Cerebellar nuclear complex (tissue), 1 donor: ENCODE measurements around the gene DES.

Source experiments
- DNase-seq, 2 experiments: peaks; one replicate each; lab custom pipeline; 2025; lab: John Stamatoyannopoulos, UW

The DES gene

GRCh38 chr2:219419331-219420197 is 1.4 kb downstream of the DES start:
- no peak for DNase-seq

- DNase-seq: no peak
Measured at GRCh38 chr2:219420687-219421086, 2.5 kb downstream of the DES start.

GRCh38 chr2:219421323-219421722 is 3.1 kb downstream of the DES start:
- no peak for DNase-seq

DNA sequence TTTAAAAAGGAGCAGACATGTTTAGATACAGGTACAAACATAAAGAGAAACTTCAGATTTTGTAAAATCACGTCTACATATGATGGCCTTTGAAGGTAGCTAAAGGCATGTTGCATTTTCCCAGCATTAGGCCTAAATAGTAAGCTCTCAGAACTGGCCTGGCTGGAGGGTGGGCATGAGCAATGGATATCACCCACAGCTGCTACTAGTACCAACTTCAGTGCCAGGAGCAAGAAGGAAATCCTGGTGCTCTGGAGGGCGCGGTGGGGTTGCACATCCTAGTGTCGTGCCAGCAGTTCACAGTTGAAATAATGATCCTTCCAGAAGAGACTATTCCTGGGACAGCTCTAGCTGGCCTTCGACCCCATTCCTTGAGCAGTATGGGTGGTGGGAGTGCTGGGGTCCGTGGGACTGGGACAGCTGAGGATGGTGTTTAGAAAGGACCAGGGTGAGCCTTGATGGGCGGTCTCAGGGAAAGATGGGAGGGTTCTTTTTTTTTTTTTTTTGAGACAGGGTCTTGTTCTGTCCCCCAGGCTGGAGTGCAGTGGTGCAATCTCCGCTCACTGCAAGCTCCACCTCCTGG is 4.9 kb downstream of the DES start:
- DNase-seq: no peak

DNA sequence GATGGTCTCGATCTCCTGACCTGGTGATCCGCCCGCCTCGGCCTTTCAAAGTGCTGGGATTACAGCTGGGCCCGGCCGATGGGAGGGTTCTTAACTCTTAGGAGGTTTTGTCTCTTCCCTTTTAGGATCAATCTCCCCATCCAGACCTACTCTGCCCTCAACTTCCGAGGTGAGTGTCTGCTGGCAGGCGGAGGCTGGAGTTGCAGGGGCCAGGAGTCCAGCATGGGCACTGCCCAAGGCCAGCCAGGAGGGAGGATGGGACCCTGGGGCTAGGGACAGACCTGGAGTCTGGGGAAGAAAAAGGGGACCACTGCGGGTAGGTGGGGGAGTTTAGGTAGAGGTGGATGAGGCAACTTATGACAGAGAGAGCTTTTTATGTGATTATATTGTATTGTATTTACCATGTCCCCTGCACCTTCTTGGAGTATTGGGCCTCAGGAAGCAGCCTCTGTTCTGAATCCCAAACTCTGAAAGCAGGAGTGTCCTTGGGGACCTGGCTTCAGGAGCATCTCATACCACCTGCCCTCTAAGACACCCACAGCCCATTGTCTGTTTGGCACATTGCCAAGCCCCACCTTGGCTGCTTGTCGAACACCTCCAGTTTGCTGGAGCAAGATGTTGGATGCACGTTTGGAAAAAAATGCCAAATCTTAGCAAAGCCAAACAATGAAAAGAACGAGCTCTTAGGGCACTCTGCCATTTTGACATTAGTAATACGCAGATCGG is 5.6 kb downstream of the DES start:
- no peak for DNase-seq

DNA sequence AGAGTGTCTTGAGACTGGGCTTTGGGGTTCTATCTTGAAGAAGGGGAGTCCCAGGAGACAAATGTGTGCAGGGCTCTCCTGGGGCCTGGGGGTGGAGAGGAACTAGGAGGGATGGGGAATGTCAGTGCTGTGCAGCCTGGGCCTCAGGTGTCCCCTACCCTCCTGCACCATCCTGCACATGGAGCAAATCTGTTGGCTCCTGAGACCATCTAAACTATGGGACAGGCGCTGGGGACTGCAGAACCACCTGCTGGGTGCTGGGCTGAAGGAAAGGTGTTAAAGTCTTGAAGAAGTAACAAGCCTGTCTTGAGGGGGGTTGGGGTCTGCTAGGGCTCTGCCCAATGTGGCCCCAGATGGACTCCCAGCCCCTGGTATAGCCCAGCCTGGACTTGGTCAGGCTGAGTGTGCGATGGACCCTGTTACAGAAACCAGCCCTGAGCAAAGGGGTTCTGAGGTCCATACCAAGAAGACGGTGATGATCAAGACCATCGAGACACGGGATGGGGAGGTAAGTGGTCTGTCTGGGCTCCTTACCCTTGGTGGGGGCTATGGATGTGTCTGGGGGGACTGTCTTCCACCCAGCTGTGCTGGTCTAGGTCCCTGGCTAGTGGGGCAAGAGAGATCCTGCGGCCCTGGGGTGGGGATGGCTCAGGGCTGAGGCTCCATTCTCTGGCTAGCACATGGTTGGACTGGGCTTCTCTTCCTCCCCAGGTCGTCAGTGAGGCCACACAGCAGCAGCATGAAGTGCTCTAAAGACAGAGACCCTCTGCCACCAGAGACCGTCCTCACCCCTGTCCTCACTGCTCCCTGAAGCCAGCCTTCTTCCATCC is 7.3 kb downstream of the DES start:
- no peak for DNase-seq

DNA sequence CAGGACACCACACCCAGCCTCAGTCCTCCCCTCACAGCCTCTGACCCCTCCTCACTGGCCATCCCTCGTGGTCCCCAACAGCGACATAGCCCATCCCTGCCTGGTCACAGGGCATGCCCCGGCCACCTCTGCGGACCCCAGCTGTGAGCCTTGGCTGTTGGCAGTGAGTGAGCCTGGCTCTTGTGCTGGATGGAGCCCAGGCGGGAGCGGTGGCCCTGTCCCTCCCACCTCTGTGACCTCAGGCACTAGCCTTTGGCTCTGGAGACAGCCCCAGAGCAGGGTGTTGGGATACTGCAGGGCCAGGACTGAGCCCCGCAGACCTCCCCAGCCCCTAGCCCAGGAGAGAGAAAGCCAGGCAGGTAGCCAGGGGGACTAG is 7.9 kb downstream of the DES start:
- no peak for DNase-seq

GRCh38 chr2:219426534-219427136 is 8.5 kb downstream of the DES start:
- DNase-seq: no peak

DNA sequence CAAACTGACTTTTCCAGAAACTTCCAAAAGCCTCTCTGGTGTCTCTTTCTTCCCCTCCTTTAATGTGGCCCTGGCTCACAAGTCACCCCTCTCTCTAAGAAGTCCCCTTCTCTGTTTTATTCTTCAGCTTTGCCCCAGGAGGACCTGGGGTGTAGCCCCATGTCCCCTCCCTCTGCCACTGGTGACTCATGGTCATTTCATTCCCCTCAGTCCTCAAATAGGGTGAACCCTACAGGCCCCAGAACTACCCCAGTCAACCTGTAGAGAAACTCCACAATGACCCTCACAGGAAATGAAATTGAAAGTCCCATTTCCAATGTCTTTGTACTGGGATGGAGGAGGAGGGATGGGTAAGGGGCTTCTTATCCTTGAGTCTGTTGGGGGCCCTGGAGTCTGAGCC is 10.3 kb downstream of the DES start:
- DNase-seq: no peak

- DNase-seq: no peak
Measured at GRCh38 chr2:219429958-219430606, 11.9 kb downstream of the DES start.

- no peak for DNase-seq
Measured at GRCh38 chr2:219430633-219431615, 12.7 kb downstream of the DES start.

DNA sequence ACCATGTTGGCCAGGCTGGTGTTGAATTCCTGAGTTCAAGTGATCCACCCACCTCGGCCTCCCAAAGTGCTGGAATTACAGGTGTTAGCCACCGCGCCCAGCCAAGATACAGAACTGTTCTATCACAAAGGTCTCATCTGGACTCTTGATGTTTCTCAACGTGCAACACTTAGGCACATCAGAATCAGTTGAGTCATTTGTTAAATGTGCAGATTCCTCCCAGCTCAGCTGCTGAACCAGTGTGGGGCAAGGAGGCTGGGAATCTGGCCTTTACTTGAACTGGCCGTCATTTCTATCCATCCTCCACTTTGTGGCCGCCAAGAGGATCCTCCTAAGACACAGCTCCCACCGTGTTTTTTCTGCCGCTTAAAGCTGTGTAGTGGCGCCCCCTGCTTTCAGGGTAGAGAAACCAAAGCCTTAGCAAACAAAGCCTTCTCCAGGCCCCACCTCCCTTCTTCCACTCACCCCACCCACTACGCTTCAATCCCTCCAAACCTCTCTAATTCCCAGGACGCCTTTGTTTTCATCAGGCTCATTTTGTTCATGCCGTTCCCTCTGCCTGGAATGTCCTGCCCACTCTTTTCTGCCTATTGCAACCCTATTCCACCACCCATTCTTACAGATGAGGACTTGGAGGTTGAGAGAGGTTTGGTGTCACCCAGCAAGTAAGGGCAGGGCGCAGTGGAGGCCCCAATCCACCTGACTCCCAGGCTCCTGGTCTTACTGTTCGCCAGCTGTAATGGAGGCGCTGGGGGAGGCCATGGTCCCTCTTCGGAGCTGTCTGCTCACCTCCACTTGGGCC is 15.7 kb downstream of the DES start:
- no peak for DNase-seq

DNA sequence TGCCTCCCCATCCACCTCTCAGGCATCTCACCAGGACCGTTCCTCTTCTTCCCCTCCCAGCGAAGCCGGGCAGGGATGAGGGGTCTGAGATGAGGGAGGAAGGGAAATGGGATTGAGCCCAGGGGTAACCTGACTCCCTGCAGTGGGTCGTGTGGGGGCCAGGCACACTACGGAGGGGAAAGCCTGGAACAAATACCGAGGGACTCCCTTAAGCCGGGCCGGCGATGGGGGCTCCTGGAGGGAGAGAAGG is 16.2 kb downstream of the DES start:
- no peak for DNase-seq

- DNase-seq: no peak
Measured at GRCh38 chr2:219434718-219435525, 16.7 kb downstream of the DES start, which contains the start of gene SPEG. SPEG (plus strand) TSS chr2:219434843; CDS start chr2:219434978, 135 bp downstream.

DNA sequence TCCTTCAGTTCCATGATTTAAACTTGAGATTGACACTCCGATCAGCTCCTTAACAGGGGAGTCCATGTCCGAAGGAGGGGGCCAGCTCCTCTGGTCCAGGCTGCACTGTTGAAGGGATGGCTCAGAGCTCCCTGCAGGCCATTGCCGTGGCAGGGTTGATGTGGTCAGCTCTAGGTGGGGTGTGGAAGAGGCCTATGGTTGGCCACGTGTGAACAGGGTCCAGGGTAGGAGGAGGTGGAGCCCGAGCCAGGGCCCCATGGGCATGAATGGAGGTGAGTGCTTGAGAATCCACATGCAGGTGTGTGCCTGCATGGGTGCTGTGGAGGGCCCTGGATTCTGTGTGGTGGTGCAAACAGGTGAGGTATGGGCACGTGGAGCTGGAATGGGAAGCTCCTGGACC is 17.5 kb downstream of the DES start:
- DNase-seq: no peak

DNA sequence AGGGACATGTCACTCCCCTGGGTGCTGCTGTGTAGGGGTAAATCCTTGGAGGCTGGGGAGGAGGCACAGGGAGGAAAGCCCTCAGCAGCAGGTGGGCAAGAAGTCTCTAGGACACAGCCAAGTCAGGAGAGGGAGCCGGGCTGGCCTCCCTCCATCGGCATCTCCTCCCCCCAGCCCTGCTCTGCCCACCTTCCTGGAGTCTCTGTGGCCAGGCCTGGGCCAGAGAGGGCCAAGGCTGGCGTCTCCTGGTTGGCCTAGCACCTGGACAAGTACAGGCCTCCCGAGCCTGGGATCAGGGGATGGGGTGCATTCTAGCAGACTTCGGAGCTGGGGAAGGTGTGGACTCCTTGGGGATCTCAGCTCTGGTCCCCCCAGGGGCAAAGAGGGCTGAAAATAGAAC is 18.3 kb downstream of the DES start:
- no peak for DNase-seq

GRCh38 chr2:219437141-219437540 is 19.0 kb downstream of the DES start:
- DNase-seq: no peak

DNA sequence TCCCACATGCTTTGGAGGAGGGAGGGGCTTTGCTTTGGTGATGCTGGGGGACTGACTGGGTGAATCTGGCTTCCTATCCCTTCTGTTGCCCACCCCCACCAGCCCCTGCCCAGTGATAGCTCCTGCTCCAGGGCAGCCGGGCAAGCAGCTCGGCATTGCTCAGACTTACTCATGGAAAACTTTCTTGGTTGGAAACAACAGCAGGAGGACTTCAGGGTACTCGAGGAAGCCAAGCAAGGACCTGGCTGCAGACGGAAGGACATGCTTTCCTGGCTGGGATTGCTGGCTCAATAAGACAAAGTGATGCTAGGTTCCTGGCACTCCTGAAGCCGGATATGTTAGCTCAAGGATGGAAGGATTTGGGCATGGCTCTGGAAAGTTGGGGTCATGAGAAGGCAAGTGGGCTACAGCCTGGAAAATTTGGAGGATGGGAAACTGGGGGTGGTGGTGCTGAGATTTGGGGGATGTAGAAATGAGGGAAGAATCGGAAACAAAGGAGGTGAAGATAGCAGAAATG is 19.6 kb downstream of the DES start:
- DNase-seq: no peak
